GM12892 (cell line): ENCODE data around the gene SLC17A2.

Experiments
- POLR2A ChIP-seq: IDR thresholded peaks from 2 replicates; pipeline ENCODE4 v1.6.1; 2011; ENCODE audit warnings: low read depth, low read length, control low read depth
- POLR2AphosphoS5 ChIP-seq: IDR thresholded peaks from 2 replicates; pipeline ENCODE4 v1.6.1; 2011; ENCODE audit warnings: low read depth, low read length, control low read depth
- TAF1 ChIP-seq: IDR thresholded peaks from 2 replicates; pipeline ENCODE4 v1.6.1; 2011; ENCODE audit warnings: low read depth, mild to moderate bottlenecking, control low read depth, low read length, borderline replicate concordance

- TF ChIP-seq POLR2A (no peak), TAF1 (no peak), POLR2AphosphoS5 (no peak)
These were observed 33.1 kb upstream of the SLC17A2 start for GRCh38 chr6:25963426-25964123.
